ENCODE measurements around the gene PRKCD.

PRKCD gene

DNA sequence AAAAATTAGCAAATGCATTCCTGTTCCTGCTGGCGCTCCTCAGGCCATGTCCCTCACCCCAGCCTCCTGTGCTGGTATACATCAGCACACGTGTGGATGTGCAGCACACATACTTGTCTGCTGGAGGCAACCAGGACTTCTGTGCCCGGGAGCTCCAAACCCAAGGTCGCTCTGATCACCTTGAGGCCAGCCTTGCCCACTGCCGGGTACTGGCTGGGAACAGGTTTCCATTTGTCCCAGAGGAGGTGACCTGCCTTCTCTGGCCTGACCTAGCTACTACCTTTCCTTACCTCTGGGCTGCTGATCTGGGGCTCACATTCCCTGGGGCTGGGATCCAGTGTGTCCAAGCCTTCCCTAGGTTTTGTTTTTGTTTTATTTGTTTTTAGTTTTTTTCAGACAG, 12.1 kb downstream of the PRKCD start:
- TF ChIP-seq, protein P1, sequence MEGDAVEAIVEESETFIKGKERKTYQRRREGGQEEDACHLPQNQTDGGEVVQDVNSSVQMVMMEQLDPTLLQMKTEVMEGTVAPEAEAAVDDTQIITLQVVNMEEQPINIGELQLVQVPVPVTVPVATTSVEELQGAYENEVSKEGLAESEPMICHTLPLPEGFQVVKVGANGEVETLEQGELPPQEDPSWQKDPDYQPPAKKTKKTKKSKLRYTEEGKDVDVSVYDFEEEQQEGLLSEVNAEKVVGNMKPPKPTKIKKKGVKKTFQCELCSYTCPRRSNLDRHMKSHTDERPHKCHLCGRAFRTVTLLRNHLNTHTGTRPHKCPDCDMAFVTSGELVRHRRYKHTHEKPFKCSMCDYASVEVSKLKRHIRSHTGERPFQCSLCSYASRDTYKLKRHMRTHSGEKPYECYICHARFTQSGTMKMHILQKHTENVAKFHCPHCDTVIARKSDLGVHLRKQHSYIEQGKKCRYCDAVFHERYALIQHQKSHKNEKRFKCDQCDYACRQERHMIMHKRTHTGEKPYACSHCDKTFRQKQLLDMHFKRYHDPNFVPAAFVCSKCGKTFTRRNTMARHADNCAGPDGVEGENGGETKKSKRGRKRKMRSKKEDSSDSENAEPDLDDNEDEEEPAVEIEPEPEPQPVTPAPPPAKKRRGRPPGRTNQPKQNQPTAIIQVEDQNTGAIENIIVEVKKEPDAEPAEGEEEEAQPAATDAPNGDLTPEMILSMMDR (IDR thresholded peaks at IDR 0.05; ENCODE audit: low read depth, low read length) = no peak
- no peak for DNase-seq
- H3K4me3 ChIP-seq (ENCODE audit: low read depth, low read length) = no peak overlapping the region
- H3K9me3 ChIP-seq (ENCODE audit: severe bottlenecking) = no peaks in the 10 kb centered on the region
- H3K36me3 ChIP-seq = peaks cover 8% of the 10 kb centered on the region
- H3K27ac ChIP-seq = no peak overlapping the region
- H3K27me3 ChIP-seq (ENCODE audit: insufficient read depth, low read depth, severe bottlenecking) = no peaks in the 10 kb centered on the region

DNA sequence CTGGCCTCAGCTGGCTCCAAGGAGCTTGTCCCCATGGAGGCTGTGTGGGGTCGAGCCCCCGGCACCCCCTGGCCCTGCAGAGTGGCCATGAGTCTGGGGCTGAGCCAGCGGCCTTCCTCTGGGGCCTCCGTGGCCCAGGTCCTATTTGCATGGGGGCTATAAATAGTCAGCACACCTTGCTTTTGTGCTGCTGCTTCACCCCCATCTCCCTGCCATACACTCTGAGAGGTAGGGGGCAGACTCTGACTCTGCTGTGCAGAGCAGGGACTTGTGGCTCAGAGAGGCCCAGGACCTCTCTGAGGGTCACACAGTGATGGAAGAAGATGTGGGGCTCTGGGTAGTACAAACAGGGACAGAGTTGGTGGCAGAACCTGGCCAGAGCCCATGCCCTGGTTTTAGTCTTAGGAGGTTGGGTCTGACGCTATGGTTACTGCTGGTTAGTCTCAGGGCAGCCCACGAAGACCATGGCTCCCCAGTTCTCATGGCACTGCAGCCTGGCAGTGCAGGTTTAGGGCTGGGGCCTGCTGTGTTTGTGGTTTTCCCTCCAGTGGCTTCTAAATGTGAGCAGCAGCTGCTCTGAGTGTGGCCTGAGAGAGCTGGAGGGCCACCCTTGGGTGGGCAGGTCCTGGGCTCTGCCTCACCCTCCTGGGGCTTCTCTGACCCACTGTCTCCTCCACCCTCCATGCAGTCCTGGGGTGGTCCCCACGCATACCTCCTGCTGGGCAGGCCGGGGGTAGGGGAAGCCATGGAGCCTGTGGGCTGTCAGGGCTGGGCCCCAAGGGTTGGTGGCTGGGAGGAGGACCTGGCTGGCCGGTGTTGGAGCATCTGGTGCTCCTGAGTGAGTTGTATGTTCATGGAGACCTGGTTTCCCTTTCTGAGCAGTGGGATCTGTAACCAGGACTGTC, 13.6 kb downstream of the PRKCD start:
- Histone ChIP-seq H3K27me3 (ENCODE audit: insufficient read depth, low read depth, severe bottlenecking) (no peaks in the 10 kb centered on the region), H3K4me3 (ENCODE audit: low read depth, low read length) (no peak overlapping the region), H3K27ac (no peak overlapping the region), H3K9me3 (ENCODE audit: severe bottlenecking) (no peaks in the 10 kb centered on the region), H3K36me3 (peaks cover 15% of the 10 kb centered on the region)
- TF ChIP-seq, protein P1 (IDR thresholded peaks at IDR 0.05; ENCODE audit: low read depth, low read length) = no peak
- DNase-seq = no peak

DNA sequence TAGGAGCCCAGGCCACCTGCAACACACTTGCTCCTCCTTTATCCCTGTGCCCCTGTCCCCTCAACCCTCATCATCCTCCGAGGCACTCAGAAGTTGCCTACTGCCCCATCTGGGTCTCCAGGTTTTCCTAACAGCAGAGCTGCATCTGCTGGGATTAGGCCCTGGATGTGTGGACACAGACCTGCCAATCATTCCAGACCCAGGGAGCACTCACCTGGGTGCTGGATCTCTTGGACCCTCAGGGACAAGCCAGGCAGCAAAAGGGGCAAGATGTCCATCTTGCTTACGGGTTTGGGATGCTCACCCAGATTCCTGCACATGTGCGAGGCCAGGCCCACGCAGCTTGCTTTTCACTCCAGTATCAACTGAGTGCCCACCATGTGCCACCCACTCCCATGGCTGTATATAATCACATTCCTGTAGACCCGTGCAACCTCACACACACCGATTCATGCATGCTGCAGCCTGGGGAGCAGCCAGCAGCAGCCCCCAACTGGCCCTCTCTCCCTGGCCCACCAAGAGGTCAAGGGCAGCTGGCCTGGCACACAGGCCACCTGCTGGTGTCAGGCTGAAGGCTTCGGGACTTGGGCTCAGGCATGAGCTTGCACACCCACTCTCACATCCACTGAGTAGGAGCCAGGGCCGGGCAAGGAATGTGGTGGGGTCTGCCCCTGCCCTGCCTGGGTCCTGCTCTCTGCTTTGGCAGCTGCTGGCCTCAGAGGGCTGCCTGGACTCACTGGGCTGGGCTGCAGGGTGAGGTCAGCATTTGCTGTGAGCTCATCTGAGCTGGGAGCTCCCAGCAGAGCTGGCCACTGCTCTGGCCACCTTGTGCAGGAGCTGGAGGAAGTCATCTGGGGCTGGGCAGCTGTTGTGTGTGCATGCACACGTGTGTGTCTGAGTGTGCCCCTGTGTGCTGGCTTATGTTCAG, 14.9 kb downstream of the PRKCD start:
- TF ChIP-seq, protein P1 (IDR thresholded peaks at IDR 0.05; ENCODE audit: low read depth, low read length) = no peak
- no peak for DNase-seq
- H3K27me3 ChIP-seq (ENCODE audit: insufficient read depth, low read depth, severe bottlenecking) = no peaks in the 10 kb centered on the region
- H3K27ac ChIP-seq = no peak overlapping the region
- no peak overlapping the region for H3K4me3 ChIP-seq (ENCODE audit: low read depth, low read length)
- no peaks in the 10 kb centered on the region for H3K9me3 ChIP-seq (ENCODE audit: severe bottlenecking)
- H3K36me3 ChIP-seq = peaks cover 6% of the 10 kb centered on the region

DNA sequence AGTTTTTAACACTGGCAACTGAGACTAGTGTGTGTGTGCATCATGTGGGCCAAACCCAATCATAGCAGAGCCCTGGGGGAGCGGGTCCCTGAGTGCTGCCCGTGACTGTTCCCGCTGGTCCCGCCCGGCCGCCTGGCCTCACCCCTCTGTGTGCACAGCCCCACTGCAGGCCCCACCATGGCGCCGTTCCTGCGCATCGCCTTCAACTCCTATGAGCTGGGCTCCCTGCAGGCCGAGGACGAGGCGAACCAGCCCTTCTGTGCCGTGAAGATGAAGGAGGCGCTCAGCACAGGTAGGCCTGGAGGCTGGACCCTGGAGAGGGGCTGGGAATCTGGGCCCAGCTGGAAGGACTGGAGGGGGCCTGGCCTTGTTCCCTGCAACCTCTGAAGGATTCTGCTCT, 17.2 kb downstream of the PRKCD start:
- TF ChIP-seq, protein P1 (IDR thresholded peaks at IDR 0.05; ENCODE audit: low read depth, low read length) = no peak
- peaks cover 11% of the 10 kb centered on the region for H3K36me3 ChIP-seq
- no peaks in the 10 kb centered on the region for H3K9me3 ChIP-seq (ENCODE audit: severe bottlenecking)
- no peak for DNase-seq
- H3K27ac ChIP-seq = no peak overlapping the region
- H3K27me3 ChIP-seq (ENCODE audit: insufficient read depth, low read depth, severe bottlenecking) = no peaks in the 10 kb centered on the region
- H3K4me3 ChIP-seq (ENCODE audit: low read depth, low read length) = no peak overlapping the region

DNA sequence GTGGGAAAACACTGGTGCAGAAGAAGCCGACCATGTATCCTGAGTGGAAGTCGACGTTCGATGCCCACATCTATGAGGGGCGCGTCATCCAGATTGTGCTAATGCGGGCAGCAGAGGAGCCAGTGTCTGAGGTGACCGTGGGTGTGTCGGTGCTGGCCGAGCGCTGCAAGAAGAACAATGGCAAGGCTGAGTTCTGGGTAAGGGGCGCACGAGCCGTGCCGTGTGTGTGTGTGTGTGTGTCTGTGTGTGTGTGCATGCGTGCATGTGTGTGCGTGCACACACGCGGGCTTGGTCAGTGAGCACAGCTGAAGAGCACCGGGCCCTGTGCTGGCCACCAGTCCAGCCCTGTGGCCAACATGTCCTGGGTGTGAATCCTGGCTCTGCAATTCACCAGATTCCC, 18.6 kb downstream of the PRKCD start:
- Histone ChIP-seq H3K4me3 (ENCODE audit: low read depth, low read length) (no peak overlapping the region), H3K9me3 (ENCODE audit: severe bottlenecking) (no peaks in the 10 kb centered on the region), H3K27me3 (ENCODE audit: insufficient read depth, low read depth, severe bottlenecking) (no peaks in the 10 kb centered on the region), H3K36me3 (peaks cover 17% of the 10 kb centered on the region), H3K27ac (no peak overlapping the region)
- TF ChIP-seq, protein P1 (IDR thresholded peaks at IDR 0.05; ENCODE audit: low read depth, low read length) = no peak
- no peak for DNase-seq
